Osteocyte (in vitro differentiated cells): Measurements from ENCODE around the gene MAP6. TPM values are rescaled to one million over a fixed set of nuclear protein-coding genes. Genes with fewer than 3 reads are reported as not detected.

Source experiments
- DNase-seq: peaks from one replicate; pipeline ENCODE4 v3.0.0; 2021; ENCODE audit warnings: mixed read lengths; ENCODE audit not compliant: unreplicated experiment; ENCODE audit errors: extremely low spot score
- H3K27ac Mint-ChIP-seq: one replicate; pipeline ENCODE4 v1.8.0; 2021; ENCODE audit warnings: mild to moderate bottlenecking, mixed read lengths; ENCODE audit not compliant: unreplicated experiment
- H3K27me3 Mint-ChIP-seq: one replicate; pipeline ENCODE4 v1.8.0; 2021; ENCODE audit warnings: mixed read lengths; ENCODE audit not compliant: unreplicated experiment
- H3K36me3 Mint-ChIP-seq: one replicate; pipeline ENCODE4 v1.8.0; 2021; ENCODE audit warnings: mixed read lengths; ENCODE audit not compliant: unreplicated experiment
- H3K4me1 Mint-ChIP-seq: one replicate; pipeline ENCODE4 v1.8.0; 2021; ENCODE audit warnings: mixed read lengths; ENCODE audit not compliant: unreplicated experiment
- H3K4me3 Mint-ChIP-seq: one replicate; pipeline ENCODE4 v1.8.0; 2021; ENCODE audit warnings: mild to moderate bottlenecking, moderate library complexity, mixed read lengths; ENCODE audit not compliant: unreplicated experiment
- H3K9me3 Mint-ChIP-seq: one replicate; pipeline ENCODE4 v1.8.0; 2021; ENCODE audit warnings: mixed read lengths; ENCODE audit not compliant: unreplicated experiment
- total RNA-seq: library from RNA; stranded (reverse); gene quantifications from 2 replicates; pipeline ENCODE4 v1.2.1, GENCODE V29; 2021
- TF ChIP-seq, protein P1 (sequence below): fragments of 200-600 bp; sonication (generic); IDR thresholded peaks from 2 replicates; pipeline ENCODE4 v1.5.0; 2021; ENCODE audit warnings: antibody characterized with exemption, mild to moderate bottlenecking, moderate library complexity

Gene MAP6
- total RNA-seq, 1 donor from 2014 or later, result 2.3 TPM

- Mint-ChIP-seq H3K4me1 (peaks cover 63% of the 10 kb centered on the region), H3K4me3 (peak overlapping the region; percentile 38), H3K27me3 (no peaks in the 10 kb centered on the region), H3K9me3 (no peaks in the 10 kb centered on the region), H3K27ac (peak overlapping the region; percentile 98), H3K36me3 (peaks cover 4% of the 10 kb centered on the region)
- DNase-seq, result no peak
- TF ChIP-seq, protein P1, sequence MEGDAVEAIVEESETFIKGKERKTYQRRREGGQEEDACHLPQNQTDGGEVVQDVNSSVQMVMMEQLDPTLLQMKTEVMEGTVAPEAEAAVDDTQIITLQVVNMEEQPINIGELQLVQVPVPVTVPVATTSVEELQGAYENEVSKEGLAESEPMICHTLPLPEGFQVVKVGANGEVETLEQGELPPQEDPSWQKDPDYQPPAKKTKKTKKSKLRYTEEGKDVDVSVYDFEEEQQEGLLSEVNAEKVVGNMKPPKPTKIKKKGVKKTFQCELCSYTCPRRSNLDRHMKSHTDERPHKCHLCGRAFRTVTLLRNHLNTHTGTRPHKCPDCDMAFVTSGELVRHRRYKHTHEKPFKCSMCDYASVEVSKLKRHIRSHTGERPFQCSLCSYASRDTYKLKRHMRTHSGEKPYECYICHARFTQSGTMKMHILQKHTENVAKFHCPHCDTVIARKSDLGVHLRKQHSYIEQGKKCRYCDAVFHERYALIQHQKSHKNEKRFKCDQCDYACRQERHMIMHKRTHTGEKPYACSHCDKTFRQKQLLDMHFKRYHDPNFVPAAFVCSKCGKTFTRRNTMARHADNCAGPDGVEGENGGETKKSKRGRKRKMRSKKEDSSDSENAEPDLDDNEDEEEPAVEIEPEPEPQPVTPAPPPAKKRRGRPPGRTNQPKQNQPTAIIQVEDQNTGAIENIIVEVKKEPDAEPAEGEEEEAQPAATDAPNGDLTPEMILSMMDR, result no peak
Measured at GRCh38 chr11:75558939-75559843, 109.6 kb downstream of the MAP6 start.

- Mint-ChIP-seq H3K4me3 (peak overlapping the region; percentile 14), H3K27me3 (no peaks in the 10 kb centered on the region), H3K27ac (peak overlapping the region; percentile 98), H3K4me1 (peaks cover 65% of the 10 kb centered on the region), H3K9me3 (no peaks in the 10 kb centered on the region), H3K36me3 (no peaks in the 10 kb centered on the region)
- no peak for DNase-seq
- TF ChIP-seq, protein P1, result no peak
Measured at GRCh38 chr11:75557666-75558494, 111.0 kb downstream of the MAP6 start.

GRCh38 chr11:75556275-75556674 is 112.6 kb downstream of the MAP6 start:
- no peak overlapping the region for H3K27ac Mint-ChIP-seq
- H3K27me3 Mint-ChIP-seq, result no peaks in the 10 kb centered on the region

DNA sequence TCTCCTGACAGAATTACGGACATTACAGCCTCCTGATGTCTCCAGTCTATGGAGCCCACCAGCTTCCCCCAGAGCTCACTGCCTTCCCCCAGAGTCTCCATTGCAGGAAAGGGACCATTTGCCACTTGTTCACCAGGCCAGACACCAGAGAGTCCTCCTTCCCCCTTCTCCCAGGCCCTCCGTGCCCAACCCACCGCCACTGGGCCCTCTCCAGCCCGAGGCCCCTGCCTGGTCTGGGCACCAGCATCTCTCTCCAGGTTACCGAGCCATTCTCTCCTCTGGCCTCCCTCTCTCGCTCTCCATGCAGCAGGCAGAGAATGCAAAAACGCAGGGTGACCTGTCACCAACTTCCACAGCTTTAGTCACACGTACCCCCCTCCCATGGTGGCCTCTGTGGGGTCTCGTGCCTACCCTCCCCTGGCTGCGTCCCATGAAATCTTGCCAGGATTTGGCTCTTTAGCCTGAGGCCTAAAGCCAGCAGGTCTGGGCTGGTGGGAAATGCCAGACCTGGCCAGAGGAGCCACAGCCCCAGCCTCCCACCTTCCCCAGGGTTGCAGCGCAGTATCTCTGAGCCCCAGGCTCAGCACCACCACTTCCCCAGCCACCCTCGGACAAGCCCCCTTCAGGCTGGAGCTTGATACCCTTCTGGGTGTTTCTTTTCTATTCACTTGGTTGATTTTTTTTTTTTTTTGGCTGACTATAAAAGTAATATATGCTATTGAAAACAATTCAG is 113.6 kb downstream of the MAP6 start:
- peak overlapping the region; percentile 93 for H3K27ac Mint-ChIP-seq
- H3K27me3 Mint-ChIP-seq, result no peaks in the 10 kb centered on the region
- no peaks in the 10 kb centered on the region for H3K9me3 Mint-ChIP-seq
- TF ChIP-seq, protein P1, result no peak
- DNase-seq, result no peak
- no peaks in the 10 kb centered on the region for H3K36me3 Mint-ChIP-seq
- peak overlapping the region; percentile 45 for H3K4me3 Mint-ChIP-seq
- H3K4me1 Mint-ChIP-seq, result peaks cover 53% of the 10 kb centered on the region

More at GRCh38 chr11:75556275-75556674, 112.6 kb downstream of the MAP6 start:
- no peak for DNase-seq
- H3K9me3 Mint-ChIP-seq, result no peaks in the 10 kb centered on the region
- no peak overlapping the region for H3K4me3 Mint-ChIP-seq
- no peaks in the 10 kb centered on the region for H3K36me3 Mint-ChIP-seq
- peaks cover 60% of the 10 kb centered on the region for H3K4me1 Mint-ChIP-seq
- TF ChIP-seq, protein P1, result no peak
